Glutamatergic neuron (in vitro differentiated cells): ENCODE results near the gene BCLAF3. TPM values are rescaled to one million over a fixed set of nuclear protein-coding genes. Genes with fewer than 3 reads are reported as not detected.

Experiments used
- DNase-seq: peaks from one replicate; pipeline ENCODE4 v3.0.0; 2022
- H3K27ac Mint-ChIP-seq: one replicate; pipeline ENCODE4 v1.8.0; 2020; ENCODE audit warnings: mild to moderate bottlenecking, mixed read lengths, inconsistent platforms; ENCODE audit not compliant: unreplicated experiment
- H3K27me3 Mint-ChIP-seq: one replicate; pipeline ENCODE4 v1.8.0; 2020; ENCODE audit warnings: mild to moderate bottlenecking, moderate library complexity, mixed read lengths, inconsistent platforms; ENCODE audit not compliant: unreplicated experiment
- H3K36me3 Mint-ChIP-seq: one replicate; pipeline ENCODE4 v1.8.0; 2020; ENCODE audit warnings: mild to moderate bottlenecking, mixed read lengths, inconsistent platforms; ENCODE audit not compliant: unreplicated experiment
- H3K4me1 Mint-ChIP-seq: one replicate; pipeline ENCODE4 v1.8.0; 2020; ENCODE audit warnings: mild to moderate bottlenecking, low read depth, mixed read lengths, inconsistent platforms; ENCODE audit not compliant: unreplicated experiment
- H3K4me3 Mint-ChIP-seq: one replicate; pipeline ENCODE4 v1.8.0; 2020; ENCODE audit warnings: mild to moderate bottlenecking, mixed read lengths, inconsistent platforms; ENCODE audit not compliant: unreplicated experiment
- H3K9me3 Mint-ChIP-seq: one replicate; pipeline ENCODE4 v1.8.0; 2020; ENCODE audit warnings: mild to moderate bottlenecking, moderate library complexity, mixed read lengths, inconsistent platforms; ENCODE audit not compliant: unreplicated experiment
- total RNA-seq: library from RNA; stranded (reverse); fragmentation: NEBNext Ultra II Directional; extraction: Animal tissue kit (Norgen Biotek cat#: 25700); gene quantifications from one replicate; pipeline ENCODE4 v1.2.1, GENCODE V29; 2021; ENCODE audit not compliant: unreplicated experiment
- TF ChIP-seq, protein P1 (sequence below): fragments of 200-600 bp; sonication (generic); IDR thresholded peaks from one replicate; pipeline ENCODE4 v1.5.0; 2021; ENCODE audit not compliant: partially characterized antibody, unreplicated experiment

Gene BCLAF3
- total RNA-seq, 1 donor from 2014 or later, result 22.3 TPM

DNA sequence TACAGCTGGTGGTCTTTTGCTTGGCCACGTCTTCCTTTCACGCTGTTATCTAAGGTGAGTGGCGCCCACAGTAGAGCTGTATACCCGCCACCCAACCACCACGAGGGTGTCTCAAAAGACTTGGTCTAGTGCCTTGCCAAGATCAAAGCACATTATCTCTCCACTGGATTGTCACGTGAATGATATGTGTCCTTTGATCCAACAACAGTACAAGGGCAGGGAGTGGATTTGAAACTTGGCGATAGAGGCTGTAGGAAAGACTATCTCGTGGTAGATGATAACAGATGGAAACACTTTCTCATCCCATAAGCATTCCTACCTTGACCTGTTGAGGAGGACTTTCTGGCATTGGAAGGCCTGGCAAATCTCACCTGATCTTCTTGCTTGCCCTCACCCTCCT lies 37.7 kb upstream of the BCLAF3 start:
- no peaks in the 10 kb centered on the region for H3K27me3 Mint-ChIP-seq
- no peak for DNase-seq
- no peak overlapping the region for H3K4me3 Mint-ChIP-seq
- TF ChIP-seq, protein P1, sequence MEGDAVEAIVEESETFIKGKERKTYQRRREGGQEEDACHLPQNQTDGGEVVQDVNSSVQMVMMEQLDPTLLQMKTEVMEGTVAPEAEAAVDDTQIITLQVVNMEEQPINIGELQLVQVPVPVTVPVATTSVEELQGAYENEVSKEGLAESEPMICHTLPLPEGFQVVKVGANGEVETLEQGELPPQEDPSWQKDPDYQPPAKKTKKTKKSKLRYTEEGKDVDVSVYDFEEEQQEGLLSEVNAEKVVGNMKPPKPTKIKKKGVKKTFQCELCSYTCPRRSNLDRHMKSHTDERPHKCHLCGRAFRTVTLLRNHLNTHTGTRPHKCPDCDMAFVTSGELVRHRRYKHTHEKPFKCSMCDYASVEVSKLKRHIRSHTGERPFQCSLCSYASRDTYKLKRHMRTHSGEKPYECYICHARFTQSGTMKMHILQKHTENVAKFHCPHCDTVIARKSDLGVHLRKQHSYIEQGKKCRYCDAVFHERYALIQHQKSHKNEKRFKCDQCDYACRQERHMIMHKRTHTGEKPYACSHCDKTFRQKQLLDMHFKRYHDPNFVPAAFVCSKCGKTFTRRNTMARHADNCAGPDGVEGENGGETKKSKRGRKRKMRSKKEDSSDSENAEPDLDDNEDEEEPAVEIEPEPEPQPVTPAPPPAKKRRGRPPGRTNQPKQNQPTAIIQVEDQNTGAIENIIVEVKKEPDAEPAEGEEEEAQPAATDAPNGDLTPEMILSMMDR, result no peak
- H3K36me3 Mint-ChIP-seq, result no peaks in the 10 kb centered on the region
- no peaks in the 10 kb centered on the region for H3K4me1 Mint-ChIP-seq
- no peaks in the 10 kb centered on the region for H3K9me3 Mint-ChIP-seq
- H3K27ac Mint-ChIP-seq, result no peak overlapping the region

DNA sequence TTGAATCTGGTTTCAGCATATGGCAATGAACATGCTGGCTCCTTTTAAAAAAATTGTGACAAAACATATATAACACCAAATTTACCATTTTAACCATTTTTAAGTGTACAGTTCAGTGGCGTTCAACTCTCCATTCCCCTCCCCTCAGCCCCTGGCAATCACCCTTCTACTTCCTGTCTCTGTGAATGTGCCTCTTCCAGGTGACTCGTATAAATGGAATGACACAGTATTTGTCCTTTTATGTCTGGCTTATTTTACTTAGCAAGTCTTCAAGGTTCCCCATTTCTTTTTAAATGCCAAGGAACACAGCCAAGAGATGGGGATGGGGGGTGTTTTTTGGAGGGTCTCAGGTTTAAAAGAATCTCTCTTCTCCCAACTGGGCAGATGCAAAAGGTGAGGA lies 35.4 kb upstream of the BCLAF3 start:
- no peak for DNase-seq
- no peaks in the 10 kb centered on the region for H3K27me3 Mint-ChIP-seq
- H3K36me3 Mint-ChIP-seq, result no peaks in the 10 kb centered on the region
- H3K9me3 Mint-ChIP-seq, result no peaks in the 10 kb centered on the region
- no peak overlapping the region for H3K4me3 Mint-ChIP-seq
- no peak overlapping the region for H3K27ac Mint-ChIP-seq
- no peaks in the 10 kb centered on the region for H3K4me1 Mint-ChIP-seq
- TF ChIP-seq, protein P1, result no peak

DNA sequence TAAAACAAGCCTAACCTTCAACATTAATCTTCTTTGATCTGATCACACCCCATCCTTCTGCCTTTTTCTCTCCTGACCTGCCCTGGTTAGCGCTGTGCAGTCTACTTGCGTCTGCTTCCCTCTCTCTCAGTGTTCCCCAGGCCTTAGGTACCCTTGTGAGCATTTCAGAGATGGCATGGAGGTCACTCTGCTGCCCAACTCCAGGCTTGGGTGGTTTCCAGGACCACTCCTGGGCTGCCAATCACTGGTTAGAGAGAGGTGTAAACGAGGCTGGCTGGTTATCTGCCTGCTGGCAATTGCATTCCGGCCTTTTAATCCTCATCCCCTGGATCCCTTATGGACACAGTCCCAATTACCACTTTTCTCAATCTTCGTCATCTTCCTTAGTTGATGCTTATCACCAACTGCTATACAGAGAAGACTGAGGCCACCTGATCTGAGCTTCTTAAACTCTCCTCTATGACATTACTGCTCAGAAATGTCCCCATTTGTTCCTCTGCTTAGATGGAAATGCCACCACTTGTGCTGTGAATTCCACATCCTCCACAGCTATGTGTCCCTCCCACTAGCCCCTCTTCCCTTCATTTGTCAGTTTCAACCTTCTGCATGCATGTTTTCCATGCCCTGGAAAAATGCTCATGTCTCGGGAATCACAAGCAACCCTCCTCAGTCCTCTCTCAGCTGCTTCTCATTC lies 29.0 kb upstream of the BCLAF3 start:
- DNase-seq, result no peak
- H3K36me3 Mint-ChIP-seq, result peaks cover 13% of the 10 kb centered on the region
- H3K4me3 Mint-ChIP-seq, result no peak overlapping the region
- H3K27ac Mint-ChIP-seq, result no peak overlapping the region
- H3K27me3 Mint-ChIP-seq, result peaks cover 6% of the 10 kb centered on the region
- H3K4me1 Mint-ChIP-seq, result no peaks in the 10 kb centered on the region
- TF ChIP-seq, protein P1, result no peak
- H3K9me3 Mint-ChIP-seq, result peaks cover 2% of the 10 kb centered on the region

DNA sequence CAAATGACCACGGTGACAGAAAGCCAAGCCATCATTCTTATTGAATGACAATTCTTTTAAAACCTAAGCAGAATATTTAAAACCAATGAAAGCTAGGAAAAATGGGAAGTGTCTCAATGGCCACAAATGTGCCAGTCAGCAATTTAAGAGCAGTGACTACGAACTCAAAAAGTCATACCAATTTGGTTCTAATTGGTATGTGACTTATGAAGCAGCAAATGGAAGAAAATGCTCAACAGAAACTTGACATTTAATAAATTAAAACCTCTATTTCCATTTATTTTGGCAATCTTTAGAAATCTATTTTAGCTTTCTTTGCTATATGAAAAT lies 25.7 kb upstream of the BCLAF3 start:
- H3K4me3 Mint-ChIP-seq, result no peak overlapping the region
- H3K27ac Mint-ChIP-seq, result no peak overlapping the region
- TF ChIP-seq, protein P1, result no peak
- H3K4me1 Mint-ChIP-seq, result peaks cover 4% of the 10 kb centered on the region
- H3K36me3 Mint-ChIP-seq, result peaks cover 13% of the 10 kb centered on the region
- no peak for DNase-seq
- H3K27me3 Mint-ChIP-seq, result peaks cover 6% of the 10 kb centered on the region
- H3K9me3 Mint-ChIP-seq, result peaks cover 2% of the 10 kb centered on the region

DNA sequence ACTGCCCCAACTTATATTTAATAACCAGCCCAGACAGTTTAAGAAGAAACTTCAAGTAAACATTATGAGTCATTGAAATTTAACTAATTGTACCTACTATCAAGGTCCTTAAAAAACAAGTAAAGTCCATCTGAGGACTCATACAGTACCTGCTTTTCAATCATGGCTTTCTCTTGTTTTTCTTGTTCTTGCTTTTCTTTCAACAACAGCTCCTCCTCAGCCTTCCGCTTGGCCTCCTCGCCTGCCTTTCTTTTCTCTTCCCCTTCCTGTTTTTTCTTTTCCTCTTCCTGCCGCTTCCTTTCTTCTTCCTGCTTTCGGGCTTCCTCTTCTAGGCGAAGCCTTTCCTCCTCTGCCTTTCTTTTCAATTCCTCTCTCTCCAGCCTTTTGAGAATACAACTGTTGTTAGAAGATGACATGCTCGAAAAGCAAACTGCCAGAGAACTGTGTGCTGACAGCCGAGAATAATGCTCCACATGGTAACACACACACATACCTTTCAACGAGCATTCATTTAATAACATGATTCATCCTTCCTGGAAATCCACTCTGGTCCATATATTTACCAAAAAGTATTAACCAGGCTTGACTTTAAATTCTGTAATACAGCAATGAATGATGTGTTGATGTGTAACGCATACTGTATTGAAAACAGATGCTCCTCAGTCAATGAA lies 25.2 kb upstream of the BCLAF3 start:
- H3K36me3 Mint-ChIP-seq, result peaks cover 13% of the 10 kb centered on the region
- no peak overlapping the region for H3K27ac Mint-ChIP-seq
- peaks cover 6% of the 10 kb centered on the region for H3K27me3 Mint-ChIP-seq
- DNase-seq, result no peak
- TF ChIP-seq, protein P1, result no peak
- peaks cover 6% of the 10 kb centered on the region for H3K4me1 Mint-ChIP-seq
- H3K4me3 Mint-ChIP-seq, result no peak overlapping the region
- peaks cover 2% of the 10 kb centered on the region for H3K9me3 Mint-ChIP-seq
